GM10266 (cell line): ENCODE results near the gene GPC3.

Experiments used
- DNase-seq: peaks from one replicate; pipeline ENCODE4 v3.0.0; 2012; ENCODE audit errors: extremely low spot score
- CTCF ChIP-seq: IDR thresholded peaks from 2 replicates; pipeline ENCODE4 v1.5.1; 2012; ENCODE audit warnings: mild to moderate bottlenecking, low read depth; ENCODE audit not compliant: control insufficient read depth, insufficient read depth; ENCODE audit errors: missing control alignments

GPC3 gene

GRCh38 chrX:133610056-133610455 is 375.3 kb downstream of the GPC3 start:
- TF ChIP-seq CTCF: no peak
- DNase-seq: no peak

DNA sequence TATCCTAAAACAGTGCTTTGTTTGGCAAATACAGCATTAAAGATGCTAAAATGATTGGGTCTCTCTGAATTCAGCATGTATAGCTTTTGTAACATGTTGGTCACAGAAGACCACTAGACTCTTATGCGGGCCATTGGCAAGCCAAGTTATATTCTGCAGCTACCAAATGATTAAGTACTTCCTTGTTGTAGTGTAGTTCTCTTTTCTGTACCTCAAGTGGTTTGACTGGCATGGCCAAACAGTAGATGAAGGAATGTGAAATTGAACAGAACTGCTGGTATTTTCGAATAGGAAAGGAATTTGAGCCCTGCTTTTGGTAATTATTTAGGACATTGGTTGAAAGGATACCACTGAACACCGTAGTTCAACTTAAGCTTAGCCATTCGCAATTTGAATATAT is 376.2 kb downstream of the GPC3 start:
- TF ChIP-seq CTCF: no peak
- DNase-seq: no peak

- DNase-seq: no peak
- no peak for TF ChIP-seq CTCF
Measured at GRCh38 chrX:133608406-133608805, 377.0 kb downstream of the GPC3 start.

- TF ChIP-seq CTCF: no peak
Measured at GRCh38 chrX:133607419-133608348, 377.7 kb downstream of the GPC3 start.

DNA sequence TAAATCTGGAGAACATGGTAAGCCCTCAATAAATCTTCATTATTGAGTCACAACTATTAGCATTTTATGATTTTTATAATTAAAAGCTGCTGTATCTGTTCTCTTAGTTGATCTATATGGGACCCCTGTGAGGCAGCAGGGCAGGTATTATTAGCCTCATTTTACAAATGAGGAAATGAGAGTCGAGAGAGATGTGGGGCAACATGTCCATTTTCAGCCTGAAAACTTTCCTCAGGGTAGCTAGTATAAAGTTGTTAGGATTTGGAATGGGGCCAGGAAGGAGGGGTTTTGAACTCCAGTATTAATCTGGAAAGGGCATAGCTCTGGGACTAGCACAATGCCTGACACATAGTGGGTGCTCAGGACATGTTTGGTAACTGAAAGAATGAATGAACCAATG is 378.4 kb downstream of the GPC3 start:
- TF ChIP-seq CTCF: no peak
- DNase-seq: no peak

More at GRCh38 chrX:133607419-133608348, 377.7 kb downstream of the GPC3 start:
- DNase-seq: no peak

DNA sequence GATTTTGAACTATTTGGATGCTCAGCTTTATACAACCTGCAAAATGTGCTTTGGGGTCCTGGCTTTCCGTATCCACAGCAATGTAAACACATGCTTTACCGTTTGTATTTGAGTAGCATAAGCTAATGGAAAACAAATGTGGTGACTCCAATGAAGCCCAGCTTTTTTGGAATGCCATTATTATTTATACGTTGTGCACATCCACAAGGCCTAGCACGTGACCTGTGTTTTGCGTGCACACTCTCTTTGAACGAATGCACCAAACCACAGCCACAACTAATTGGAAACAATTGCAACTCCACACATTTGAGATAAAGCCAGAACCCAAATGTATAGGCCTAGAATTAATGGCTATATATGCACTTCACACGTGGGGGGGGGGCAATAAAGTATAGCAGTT is 380.6 kb downstream of the GPC3 start:
- TF ChIP-seq CTCF: no peak

GRCh38 chrX:133602881-133603280 is 382.5 kb downstream of the GPC3 start:
- DNase-seq: no peak

More for the DNA sequence above, 380.6 kb downstream of the GPC3 start:
- DNase-seq: no peak

More at GRCh38 chrX:133602881-133603280, 382.5 kb downstream of the GPC3 start:
- TF ChIP-seq CTCF: no peak
